ENCODE measurements around the gene CMC1. TPM values are rescaled to one million over a fixed set of nuclear protein-coding genes. Genes with fewer than 3 reads are reported as not detected.

CMC1 gene
- total and polyA plus RNA-seq, 9 of the 15 experiments (the other 6 are each of a cell fraction or from before 2014, with no cell fraction given) = 15.9 to 74.6 (median 48.9) TPM

DNA sequence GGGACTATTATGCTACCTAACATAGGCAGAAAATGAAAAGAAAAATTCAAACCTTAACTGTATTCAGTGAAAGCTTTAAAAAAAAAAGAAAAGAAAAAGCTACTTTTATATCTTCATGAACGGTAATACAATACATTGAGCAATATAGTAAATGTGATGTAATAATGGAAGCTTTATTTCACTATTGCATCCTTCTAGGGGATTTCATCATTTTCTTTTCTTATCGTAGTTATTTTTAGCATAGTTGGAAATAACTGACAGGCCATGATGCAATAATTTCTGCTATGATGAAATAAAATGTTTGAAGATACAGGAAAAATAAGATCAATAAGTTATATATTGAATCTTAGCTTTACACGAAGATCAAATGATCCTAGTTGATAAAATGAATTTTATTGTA lies 66.8 kb downstream of the CMC1 start (continued):
- TF ChIP-seq, protein P1, sequence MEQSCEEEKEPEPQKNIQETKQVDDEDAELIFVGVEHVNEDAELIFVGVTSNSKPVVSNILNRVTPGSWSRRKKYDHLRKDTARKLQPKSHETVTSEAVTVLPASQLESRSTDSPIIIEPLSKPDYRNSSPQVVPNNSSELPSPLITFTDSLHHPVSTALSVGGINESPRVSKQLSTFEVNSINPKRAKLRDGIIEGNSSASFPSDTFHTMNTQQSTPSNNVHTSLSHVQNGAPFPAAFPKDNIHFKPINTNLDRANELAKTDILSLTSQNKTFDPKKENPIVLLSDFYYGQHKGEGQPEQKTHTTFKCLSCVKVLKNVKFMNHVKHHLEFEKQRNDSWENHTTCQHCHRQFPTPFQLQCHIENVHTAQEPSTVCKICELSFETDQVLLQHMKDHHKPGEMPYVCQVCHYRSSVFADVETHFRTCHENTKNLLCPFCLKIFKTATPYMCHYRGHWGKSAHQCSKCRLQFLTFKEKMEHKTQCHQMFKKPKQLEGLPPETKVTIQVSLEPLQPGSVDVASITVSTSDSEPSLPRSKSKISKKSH (CRISPR knock-in tag; IDR thresholded peaks at IDR 0.05) = no peak
- TF ChIP-seq ZSCAN32 (CRISPR knock-in tag; IDR thresholded peaks at IDR 0.05) = peak; percentile 81
- TF ChIP-seq TCF15 (CRISPR knock-in tag; IDR thresholded peaks at IDR 0.05) = no peak
- TF ChIP-seq, protein P2, sequence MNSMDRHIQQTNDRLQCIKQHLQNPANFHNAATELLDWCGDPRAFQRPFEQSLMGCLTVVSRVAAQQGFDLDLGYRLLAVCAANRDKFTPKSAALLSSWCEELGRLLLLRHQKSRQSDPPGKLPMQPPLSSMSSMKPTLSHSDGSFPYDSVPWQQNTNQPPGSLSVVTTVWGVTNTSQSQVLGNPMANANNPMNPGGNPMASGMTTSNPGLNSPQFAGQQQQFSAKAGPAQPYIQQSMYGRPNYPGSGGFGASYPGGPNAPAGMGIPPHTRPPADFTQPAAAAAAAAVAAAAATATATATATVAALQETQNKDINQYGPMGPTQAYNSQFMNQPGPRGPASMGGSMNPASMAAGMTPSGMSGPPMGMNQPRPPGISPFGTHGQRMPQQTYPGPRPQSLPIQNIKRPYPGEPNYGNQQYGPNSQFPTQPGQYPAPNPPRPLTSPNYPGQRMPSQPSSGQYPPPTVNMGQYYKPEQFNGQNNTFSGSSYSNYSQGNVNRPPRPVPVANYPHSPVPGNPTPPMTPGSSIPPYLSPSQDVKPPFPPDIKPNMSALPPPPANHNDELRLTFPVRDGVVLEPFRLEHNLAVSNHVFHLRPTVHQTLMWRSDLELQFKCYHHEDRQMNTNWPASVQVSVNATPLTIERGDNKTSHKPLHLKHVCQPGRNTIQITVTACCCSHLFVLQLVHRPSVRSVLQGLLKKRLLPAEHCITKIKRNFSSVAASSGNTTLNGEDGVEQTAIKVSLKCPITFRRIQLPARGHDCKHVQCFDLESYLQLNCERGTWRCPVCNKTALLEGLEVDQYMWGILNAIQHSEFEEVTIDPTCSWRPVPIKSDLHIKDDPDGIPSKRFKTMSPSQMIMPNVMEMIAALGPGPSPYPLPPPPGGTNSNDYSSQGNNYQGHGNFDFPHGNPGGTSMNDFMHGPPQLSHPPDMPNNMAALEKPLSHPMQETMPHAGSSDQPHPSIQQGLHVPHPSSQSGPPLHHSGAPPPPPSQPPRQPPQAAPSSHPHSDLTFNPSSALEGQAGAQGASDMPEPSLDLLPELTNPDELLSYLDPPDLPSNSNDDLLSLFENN (IDR thresholded peaks at IDR 0.05; ENCODE audit: low read depth in 2 of 2, low read length in 2 of 2) = no peak
- no peak for TF ChIP-seq FOXA1 (IDR thresholded peaks at IDR 0.05; ENCODE audit: borderline replicate concordance)
- peak; percentile 7 for TF ChIP-seq MEIS2 (IDR thresholded peaks at IDR 0.05; ENCODE audit: partially characterized antibody)
- TF ChIP-seq, protein P3, sequence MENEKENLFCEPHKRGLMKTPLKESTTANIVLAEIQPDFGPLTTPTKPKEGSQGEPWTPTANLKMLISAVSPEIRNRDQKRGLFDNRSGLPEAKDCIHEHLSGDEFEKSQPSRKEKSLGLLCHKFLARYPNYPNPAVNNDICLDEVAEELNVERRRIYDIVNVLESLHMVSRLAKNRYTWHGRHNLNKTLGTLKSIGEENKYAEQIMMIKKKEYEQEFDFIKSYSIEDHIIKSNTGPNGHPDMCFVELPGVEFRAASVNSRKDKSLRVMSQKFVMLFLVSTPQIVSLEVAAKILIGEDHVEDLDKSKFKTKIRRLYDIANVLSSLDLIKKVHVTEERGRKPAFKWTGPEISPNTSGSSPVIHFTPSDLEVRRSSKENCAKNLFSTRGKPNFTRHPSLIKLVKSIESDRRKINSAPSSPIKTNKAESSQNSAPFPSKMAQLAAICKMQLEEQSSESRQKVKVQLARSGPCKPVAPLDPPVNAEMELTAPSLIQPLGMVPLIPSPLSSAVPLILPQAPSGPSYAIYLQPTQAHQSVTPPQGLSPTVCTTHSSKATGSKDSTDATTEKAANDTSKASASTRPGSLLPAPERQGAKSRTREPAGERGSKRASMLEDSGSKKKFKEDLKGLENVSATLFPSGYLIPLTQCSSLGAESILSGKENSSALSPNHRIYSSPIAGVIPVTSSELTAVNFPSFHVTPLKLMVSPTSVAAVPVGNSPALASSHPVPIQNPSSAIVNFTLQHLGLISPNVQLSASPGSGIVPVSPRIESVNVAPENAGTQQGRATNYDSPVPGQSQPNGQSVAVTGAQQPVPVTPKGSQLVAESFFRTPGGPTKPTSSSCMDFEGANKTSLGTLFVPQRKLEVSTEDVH (IDR thresholded peaks at IDR 0.05; ENCODE audit: low read depth, partially characterized antibody) = no peak
- no peak for TF ChIP-seq FOXK1 (CRISPR knock-in tag; IDR thresholded peaks at IDR 0.05; ENCODE audit: borderline replicate concordance)
- TF ChIP-seq ZNF766 (CRISPR knock-in tag; conservative IDR thresholded peaks at IDR 0.05) = no peak
- no peak for TF ChIP-seq MXD1 (CRISPR knock-in tag; IDR thresholded peaks at IDR 0.05; ENCODE audit: borderline replicate concordance, poor library complexity, severe bottlenecking)
